GM18951 (cell line): ENCODE results near the gene TAF11L13.

Experiments used
- POLR2A ChIP-seq: IDR thresholded peaks from 4 replicates; pipeline ENCODE4 v1.6.1; 2011; ENCODE audit warnings: mild to moderate bottlenecking; ENCODE audit not compliant: insufficient read length, insufficient read depth; ENCODE audit errors: extremely low read depth
- in situ Hi-C: fragments of 300-500 bp; cut with MboI; formaldehyde crosslinking; loops from one replicate; pipeline ENCODE4 v1.12.0; 2022; ENCODE audit warnings: low sequenced_read_pairs, mixed read lengths, inconsistent platforms; ENCODE audit not compliant: unreplicated experiment

The TAF11L13 gene

DNA sequence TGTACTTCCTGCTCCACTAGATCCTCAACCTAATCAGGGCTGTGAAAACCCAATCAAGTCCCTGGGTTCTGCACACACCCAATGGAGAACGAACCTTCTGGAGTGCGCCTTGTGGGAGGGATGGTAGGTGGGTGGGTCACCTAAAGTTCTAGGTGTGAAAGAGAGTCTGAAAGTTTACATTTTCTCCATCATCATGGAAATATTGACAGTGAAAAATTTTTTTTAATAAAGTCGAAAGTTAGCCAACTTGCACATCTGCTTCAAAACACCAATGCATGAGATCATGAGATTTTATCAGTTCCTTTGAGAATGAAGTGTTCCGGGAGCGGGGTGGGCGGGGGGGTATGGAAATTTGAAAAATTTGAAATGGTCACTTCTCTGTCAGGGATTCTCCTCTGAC lies 24.0 kb downstream of the TAF11L13 start:
- in situ Hi-C loops, result no loop called here
- TF ChIP-seq POLR2A, result no peak

DNA sequence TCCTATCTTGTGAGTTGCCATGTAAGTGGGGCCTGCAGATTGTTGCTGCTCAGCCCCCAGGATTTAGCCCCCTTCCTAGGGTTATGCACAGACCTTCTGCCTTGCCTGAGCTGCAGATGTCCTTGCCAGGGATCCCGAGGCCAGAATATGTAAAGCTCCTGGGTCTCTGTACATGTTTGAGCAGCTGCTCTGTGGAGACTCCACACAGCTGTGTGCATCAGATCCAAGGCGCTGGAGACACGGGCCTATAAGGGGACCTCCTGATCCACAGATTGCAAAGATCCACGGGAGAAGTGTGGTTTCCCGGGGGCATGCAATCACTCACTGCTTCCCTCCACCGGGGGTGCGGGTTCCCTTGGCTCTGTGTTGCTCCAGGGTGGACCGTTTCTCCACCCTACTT lies 31.3 kb downstream of the TAF11L13 start:
- in situ Hi-C loops, result no loop called here
- TF ChIP-seq POLR2A, result no peak

DNA sequence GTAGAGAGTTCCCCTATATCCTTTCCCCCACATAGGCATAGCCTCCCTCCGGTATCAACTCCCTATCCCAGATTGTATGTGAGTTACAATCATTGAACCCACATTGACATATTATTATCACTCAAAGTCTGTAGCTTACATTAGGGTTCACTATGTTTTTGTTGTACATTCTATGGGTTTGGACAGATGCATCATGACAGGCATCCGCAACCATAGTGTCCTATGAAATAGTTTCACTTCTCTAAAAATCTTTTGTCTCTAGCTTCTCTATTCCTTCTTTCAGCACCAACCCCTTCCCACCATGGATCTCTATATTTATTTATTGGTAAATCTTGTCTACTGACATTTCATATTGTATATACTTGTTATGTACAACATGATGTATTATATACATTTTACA lies 33.9 kb downstream of the TAF11L13 start:
- in situ Hi-C loops, result no loop called here
- no peak for TF ChIP-seq POLR2A

DNA sequence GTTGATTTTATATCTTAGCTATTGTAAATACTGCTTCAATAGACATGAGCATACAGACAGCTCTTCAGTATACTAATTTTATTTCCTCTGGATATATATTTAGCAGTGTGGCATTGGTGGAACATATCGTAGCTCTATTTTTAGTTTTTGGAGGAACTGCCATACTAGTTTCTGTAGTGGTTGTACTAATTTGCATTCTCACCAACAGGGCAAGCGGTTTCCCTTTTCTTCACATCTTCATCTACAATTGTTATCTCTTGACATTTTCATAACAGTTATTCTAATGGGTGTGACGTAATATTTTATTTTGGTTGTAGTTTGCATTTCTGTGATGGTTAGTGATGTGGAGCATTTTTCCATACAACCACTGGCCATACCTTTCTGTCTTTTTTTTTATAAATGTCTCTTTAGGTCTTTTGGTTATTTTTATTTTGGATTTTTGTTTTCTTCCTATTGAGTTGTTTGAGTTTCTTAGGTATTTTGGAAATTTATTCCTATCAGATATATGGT lies 34.9 kb downstream of the TAF11L13 start:
- in situ Hi-C loops, result no loop called here
- no peak for TF ChIP-seq POLR2A

DNA sequence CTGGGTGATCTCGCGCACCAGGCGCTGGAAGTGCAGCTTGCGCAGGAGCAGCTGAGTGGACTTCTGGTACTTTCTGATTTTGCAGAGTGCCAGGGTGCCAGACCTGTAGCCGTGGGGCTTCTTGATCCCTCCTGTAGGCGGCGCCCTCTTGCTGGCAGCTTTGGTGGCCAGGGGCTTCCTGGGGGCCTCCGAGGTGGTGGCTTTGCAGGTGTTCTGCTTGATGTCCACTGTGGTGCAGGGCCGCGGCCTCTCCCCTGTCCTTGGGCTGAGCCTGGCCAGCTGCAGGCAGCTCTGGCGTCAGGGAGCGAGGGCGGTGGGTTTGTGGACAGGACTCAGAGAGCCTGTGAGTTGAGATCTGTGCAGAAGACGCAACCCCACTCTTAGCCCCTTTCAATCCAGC lies 38.5 kb downstream of the TAF11L13 start:
- TF ChIP-seq POLR2A, result no peak
- in situ Hi-C loops, result no loop called here

DNA sequence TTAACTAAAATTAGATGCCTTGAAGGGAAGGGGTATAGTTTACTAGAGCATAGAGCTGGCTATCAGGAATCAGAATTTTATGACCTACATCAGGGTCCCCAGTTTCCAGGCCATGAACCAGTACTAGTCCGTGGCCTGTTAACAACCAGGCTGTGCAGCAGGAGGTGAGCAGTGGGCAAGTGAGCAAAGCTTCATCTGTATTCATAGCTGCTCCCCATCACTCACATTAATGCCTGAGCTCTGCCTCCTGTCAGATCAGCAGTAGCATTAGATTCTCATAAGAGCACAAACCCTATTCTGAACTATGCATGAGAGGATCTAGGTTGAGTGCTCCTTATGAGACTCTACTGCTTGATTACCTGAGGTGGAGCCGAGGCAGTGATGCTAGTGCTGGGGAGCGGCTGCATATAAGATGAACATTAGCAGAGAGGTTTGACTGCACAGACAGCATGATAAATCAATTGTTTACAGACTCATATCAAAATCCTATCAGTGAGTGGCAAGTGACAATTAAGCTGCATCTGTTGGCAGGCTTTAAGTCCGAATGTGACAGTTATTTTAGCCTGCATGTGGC lies 47.0 kb downstream of the TAF11L13 start:
- no peak for TF ChIP-seq POLR2A
- in situ Hi-C loops, result no loop called here

DNA sequence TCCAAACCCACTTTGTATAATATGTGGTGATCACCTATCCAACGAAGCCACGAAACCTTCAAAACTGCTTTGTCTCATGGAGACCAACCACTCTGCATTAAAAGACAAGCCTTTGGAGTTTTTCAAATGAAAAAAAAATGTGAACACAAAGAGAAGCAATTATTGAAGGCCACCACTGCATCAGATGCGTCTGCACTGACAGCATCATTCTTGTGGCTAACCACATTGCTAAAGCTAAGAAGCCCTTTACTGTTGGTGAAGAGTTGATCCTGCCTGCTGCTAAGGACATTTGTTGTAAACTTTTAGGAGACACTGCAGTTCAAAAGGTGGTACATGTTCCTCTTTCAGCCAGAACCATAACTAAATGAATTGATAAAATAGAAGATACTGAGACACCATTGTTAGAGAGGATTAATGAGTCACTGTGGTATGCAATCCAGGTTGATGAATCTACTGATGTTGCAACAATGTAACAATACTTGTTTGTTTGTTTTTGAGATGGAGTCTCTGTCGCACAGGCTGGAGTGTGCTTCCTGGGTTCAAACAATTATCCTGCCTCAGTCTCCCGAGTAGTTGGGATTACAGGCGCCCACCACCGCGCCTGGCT lies 47.8 kb downstream of the TAF11L13 start:
- in situ Hi-C loops, result no loop called here
- no peak for TF ChIP-seq POLR2A

DNA sequence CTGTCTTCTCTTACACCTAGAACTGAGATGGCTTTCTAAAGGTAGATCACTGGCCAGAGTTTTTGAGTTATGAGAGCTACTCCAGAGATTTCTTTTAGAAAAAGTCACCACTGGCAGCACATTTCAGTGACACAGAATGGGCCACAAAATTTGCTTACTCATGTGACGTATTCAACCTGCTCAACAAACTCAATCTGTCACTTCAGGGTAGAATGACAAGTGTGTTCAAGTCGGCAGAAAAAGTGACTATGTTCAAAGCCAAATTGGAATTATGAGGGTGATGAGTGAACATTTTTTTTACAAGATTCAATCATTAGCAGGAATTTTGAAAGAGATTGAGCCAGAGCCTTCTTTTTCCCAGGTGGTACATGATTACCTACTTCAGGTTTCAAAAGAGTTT lies 48.8 kb downstream of the TAF11L13 start:
- in situ Hi-C loops, result no loop called here
- TF ChIP-seq POLR2A, result no peak
